Astrocyte (in vitro differentiated cells and primary cell): ENCODE measurements around the gene RNGTT.

Experiments used
- EZH2 ChIP-seq: IDR thresholded peaks from 2 replicates; pipeline ENCODE4 v1.6.1; 2012; ENCODE audit warnings: mild to moderate bottlenecking, low read length, inconsistent platforms; ENCODE audit not compliant: insufficient read depth
- TF ChIP-seq, protein P1 (sequence below): IDR thresholded peaks from 2 replicates; pipeline ENCODE4 v1.5.1; 2011; ENCODE audit warnings: low read depth, mild to moderate bottlenecking, inconsistent platforms, low read length, moderate library complexity; ENCODE audit not compliant: insufficient read depth

DNA sequence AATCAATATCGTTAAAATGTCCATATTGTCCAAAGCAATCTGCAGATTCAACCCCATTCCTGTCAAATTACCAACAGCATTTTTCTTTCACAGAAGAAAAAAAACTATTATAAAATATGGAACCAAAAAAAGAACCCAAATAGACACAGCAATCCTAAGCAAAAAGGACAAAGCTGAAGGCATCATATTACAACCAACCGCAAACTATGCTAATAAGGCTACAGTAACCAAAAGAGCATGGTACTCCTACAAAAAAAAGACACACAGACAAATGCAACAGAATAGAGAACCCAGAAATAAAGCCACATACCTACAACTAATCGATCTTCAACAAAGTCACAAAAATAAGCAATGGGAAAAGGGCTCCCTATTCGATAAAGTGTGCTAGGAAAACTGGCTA lies 49.2 kb downstream of the RNGTT start:
- TF ChIP-seq, protein P1, sequence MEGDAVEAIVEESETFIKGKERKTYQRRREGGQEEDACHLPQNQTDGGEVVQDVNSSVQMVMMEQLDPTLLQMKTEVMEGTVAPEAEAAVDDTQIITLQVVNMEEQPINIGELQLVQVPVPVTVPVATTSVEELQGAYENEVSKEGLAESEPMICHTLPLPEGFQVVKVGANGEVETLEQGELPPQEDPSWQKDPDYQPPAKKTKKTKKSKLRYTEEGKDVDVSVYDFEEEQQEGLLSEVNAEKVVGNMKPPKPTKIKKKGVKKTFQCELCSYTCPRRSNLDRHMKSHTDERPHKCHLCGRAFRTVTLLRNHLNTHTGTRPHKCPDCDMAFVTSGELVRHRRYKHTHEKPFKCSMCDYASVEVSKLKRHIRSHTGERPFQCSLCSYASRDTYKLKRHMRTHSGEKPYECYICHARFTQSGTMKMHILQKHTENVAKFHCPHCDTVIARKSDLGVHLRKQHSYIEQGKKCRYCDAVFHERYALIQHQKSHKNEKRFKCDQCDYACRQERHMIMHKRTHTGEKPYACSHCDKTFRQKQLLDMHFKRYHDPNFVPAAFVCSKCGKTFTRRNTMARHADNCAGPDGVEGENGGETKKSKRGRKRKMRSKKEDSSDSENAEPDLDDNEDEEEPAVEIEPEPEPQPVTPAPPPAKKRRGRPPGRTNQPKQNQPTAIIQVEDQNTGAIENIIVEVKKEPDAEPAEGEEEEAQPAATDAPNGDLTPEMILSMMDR: no peak
- TF ChIP-seq EZH2: no peak
